GM19467 (cell line): ENCODE measurements around the gene UFL1.
"Not testable (repeated sequence)": the region's sequence is repeated elsewhere in the genome, so short reads cannot be mapped to it uniquely, and the experiment has no call there.

Experiments
- ATAC-seq: cut with Tn5 transposase; IDR thresholded peaks from one replicate; pipeline ENCODE4 v1.9.1; 2021; ENCODE audit warnings: mild to moderate bottlenecking, moderate library complexity; ENCODE audit not compliant: unreplicated experiment

Gene UFL1

GRCh38 chr6:96521644-96522464 lies at the start of gene UFL1:
Gene UFL1 (plus strand): TSS chr6:96521806. CDS start chr6:96521874, 68 bp downstream.
- peak; percentile 98 for ATAC-seq

DNA sequence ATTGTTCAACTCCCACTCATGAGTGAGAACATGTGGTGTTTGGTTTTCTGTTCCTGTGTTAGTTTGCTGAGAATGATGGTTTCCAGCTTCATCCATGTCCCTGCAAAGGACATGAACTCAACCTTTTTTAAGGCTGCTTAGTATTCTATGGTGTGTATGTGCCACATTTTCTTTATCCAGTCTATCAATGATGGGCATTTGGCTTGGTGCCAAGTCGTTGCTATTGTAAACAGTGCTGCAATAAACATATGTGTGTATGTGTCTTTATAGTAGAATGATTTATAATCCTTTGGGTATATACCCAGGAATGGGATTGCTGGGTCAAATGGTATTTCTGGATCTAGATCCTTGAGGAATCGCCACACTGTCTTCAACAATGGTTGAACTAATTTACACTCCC lies 49.3 kb upstream of the UFL1 start:
- ATAC-seq, result not testable (repeated sequence)

DNA sequence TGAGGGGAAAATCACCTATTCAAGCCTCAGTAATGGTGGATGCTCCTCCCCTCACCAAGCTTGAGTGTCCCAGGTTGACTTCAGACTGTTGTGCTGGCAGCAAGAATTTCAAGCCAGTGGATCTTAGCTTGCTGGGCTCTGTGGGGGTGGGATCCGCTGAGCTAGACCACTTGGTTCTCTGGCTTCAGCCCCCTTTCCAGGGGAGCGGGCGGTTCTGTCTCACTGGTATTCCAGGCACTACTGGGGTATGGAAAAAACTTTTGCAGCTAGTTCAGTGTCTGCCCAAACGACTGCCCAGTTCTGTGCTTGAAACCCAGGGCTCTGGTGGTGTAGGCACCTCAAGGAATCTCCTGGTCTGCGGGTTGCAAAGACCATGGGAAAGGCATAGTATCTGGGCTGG lies 42.9 kb upstream of the UFL1 start:
- no peak for ATAC-seq

GRCh38 chr6:96491926-96492325 lies 29.7 kb upstream of the UFL1 start:
- ATAC-seq, result no peak

GRCh38 chr6:96499781-96500180 lies 21.8 kb upstream of the UFL1 start:
- ATAC-seq, result no peak

DNA sequence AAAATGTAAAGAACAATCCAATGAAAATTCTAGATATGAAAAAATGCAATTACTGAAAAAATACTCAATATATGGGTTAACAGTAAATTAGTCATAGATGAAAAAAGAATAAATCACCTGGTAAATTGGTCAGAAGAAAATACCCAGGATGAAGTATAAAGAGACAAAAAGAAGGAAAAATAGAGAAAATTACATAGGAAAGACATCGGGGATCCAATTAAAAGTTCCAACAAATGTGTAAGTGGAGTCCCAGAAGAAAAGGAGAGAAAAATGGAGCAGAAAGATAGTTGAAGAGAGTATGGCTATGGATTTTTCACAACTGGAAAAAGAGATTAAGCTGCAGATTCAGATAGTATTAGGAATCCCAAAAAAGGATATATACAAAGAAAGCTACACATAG lies 18.7 kb upstream of the UFL1 start:
- no peak for ATAC-seq

DNA sequence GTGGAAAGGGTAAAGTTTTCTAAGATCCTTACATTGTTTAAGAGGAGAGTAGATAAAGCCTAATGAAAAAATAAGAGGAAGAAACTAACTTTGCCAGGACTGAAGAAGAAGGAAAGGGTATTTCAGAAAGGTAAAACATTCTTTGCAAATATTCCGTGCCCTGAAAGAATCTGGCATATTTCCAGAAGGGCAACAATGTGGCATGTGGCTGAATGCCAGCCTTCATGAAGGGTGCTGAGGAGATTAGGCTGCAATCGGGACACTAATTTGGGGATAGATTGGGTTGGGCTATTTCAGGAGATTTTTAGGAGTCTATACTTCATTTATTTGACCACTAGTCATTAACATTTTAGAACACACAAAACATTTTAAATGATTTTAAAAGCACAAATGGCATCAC lies 16.2 kb upstream of the UFL1 start:
- ATAC-seq, result no peak

- ATAC-seq, result no peak
Observed at GRCh38 chr6:96509281-96509680, 12.3 kb upstream of the UFL1 start.

DNA sequence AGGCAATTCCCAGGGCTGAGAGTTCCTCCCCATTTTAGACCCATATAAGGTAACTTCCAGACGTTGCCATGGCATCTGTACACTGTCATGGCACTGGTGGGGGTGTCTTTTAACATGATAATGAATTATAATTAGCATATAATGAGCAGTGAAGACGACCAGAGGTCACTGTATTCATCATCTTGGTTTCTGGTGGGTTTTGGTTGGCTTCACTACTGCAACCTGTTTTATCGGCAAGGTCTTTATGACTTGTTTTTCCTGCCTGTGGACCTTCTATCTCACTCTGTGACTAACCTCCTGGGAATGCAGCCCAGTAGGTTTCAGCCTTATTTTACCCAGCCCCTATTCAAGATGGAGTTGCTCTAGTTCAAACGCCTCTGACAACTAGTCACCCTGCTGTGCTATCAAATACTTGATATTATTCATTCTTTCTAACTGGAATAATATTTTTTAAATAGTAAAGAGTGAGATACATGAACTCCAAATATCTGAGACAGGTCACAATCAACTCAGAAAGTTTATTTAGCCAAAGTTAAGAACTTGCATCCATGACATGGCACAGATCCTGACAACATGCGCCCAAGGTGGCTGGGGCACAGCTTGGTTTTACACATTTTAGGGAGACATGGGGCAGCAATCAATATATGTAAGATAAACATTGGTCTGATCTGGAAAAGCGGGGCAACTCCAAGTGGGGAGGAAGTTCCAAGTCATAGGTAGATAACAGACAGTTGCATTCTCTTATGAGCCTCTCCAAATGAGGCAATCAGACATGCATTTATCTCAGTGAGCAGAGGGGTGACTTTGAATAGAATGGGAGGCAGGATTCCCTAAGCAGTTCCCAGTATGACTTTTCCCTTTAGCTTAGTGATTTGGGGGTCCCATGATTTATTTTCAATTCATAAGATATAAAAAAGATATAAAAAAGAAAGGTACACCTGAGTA lies 1.2 kb upstream of the UFL1 start:
- ATAC-seq, result no peak

DNA sequence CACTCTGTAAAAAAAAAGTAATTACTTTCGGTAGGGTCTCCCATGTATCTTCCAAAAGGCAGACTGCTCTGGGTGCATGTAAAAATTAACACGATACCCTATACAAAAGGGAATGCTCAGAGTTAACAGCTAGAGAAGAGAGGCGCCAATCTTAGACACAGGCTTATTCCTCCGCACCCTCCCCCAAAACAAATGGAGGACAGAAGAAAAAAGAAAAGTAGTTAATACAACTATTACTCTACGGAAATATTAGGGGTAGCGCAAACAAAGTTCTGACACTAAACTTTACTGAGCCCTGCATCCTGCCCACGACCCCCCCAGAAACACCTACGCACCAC lies 331 bp upstream of the UFL1 start:
- ATAC-seq, result no peak

DNA sequence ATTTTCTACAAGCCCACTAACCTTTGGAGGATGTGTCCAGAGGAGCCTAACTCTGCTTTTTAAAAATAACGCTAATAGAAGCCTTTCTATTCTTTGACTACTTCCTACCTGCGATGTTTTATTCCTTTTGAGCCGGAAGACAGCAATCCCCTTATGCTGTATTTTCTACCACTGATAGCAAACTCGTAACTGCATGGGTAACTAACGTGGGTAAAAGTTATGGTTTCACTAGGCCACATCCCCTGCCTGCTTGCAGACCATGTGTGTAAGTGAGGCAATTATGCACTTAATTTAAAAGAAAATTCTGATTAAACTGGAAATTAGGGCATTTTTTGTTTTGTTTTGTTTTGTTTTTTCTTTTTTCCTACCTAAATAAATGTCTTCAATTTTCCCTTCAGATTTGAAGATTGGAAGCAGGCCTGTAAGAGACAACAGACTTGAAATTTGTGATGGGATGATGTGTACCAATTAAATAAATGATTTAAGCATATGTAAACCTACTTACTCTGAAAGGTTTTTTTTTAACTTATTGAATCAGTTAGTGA lies 931 bp downstream of the UFL1 start:
- ATAC-seq, result peak; percentile 31

GRCh38 chr6:96528193-96528592 lies 6.6 kb downstream of the UFL1 start:
- no peak for ATAC-seq

DNA sequence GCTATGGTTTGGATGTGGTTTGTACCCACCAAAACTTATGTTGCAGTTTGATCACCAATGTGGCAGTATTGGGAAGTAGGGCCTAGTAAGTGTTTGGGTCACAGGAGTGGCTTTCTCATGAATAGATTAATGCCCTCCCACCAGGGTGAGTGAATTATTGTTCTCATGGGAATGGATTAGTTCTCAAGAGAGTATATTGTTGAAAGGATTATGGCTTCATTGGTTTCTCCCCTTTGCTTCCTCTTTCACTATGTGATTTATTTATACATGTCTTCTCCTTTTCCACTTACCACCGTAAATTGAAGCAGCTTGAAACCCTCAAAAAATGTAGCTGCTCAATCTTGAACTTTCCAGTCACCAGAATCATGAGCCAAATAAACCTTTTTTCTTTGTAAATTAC lies 10.8 kb downstream of the UFL1 start:
- ATAC-seq, result no peak

DNA sequence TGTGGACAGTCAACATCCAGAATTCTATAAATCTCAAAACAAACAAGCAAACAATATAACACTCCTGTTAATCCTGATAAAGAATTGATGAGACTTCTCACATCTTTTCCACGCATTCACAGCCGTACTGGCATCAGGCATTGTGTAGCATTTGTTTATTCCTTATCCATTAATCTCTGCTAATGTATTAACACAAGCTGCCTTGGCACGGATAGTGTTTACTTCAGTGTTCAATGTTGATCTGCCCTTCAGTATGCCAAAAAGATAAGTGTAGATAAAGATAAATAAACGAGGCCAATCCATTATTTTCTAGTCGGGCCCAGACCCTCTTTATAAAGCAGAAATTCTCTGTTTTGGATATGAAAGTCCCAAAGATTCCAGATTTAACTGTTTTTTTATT lies 16.1 kb downstream of the UFL1 start:
- ATAC-seq, result no peak

DNA sequence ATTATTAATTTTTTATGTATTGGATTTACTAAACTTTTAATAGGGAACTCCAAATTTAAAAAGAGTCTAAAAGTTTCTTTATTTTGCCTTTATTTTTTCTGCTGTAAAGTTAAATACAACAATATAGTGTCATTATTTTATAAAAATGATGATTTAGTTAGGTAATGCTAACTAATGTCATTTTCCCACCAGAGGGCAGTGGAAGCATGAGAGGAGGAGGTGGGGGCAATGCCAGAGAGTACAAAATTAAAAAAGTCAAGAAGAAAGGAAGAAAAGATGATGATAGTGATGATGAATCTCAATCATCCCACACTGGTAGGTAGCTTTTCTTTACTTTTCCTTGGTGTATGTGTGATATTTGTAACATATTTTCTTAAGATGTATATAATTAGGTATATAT lies 21.1 kb downstream of the UFL1 start:
- no peak for ATAC-seq

GRCh38 chr6:96545882-96546281 lies 24.3 kb downstream of the UFL1 start:
- ATAC-seq, result no peak

- no peak for ATAC-seq
Observed at GRCh38 chr6:96547654-96548053, 26.0 kb downstream of the UFL1 start.

GRCh38 chr6:96554558-96554957 lies 33.0 kb downstream of the UFL1 start:
- no peak for ATAC-seq

GRCh38 chr6:96559740-96560139 lies 38.1 kb downstream of the UFL1 start:
- ATAC-seq, result not testable (repeated sequence)

DNA sequence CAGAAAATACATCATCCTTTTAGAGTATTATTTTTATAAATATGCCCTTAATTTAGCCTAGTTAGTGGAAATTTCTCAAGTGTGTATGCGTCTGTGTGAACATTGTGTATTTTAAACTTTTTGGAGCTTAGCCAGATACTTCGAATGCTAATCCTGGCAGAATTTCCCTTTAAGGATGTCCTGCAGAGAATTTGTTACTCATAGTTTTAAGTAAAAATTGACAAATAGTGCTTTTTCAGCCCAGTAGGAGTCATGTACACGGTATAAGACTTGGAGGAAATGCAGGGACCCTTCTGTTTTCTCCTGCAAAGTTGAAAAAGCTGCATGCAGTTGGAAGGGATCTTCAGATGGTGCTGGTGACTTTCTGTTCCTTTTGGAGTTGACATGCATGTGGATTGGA lies 41.3 kb downstream of the UFL1 start, which contains the start of gene FHL5:
TSS of gene FHL5 (plus strand) at position 243 of the 400 bp plus-strand sequence. CDS start 40,486 bp downstream, outside the sequence.
- ATAC-seq, result no peak

DNA sequence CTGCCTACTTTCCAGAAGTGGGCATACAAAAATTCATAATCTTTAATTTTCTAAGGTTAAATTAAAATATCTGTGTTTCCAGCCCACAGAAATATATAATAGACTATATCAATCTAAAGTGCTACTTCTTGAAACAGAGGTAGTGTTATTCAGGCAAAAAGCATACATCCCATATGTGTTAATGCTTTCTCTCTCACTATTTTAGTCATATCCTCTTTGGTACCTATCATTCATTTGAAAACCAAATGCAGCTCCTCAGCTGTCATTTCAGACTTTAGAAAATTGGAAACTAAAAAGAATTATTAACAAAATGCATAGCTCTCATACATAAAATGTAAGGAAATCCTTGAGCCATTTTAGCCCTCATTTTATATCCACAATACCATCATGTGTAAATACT lies 42.2 kb downstream of the UFL1 start:
- peak; percentile 75 for ATAC-seq

DNA sequence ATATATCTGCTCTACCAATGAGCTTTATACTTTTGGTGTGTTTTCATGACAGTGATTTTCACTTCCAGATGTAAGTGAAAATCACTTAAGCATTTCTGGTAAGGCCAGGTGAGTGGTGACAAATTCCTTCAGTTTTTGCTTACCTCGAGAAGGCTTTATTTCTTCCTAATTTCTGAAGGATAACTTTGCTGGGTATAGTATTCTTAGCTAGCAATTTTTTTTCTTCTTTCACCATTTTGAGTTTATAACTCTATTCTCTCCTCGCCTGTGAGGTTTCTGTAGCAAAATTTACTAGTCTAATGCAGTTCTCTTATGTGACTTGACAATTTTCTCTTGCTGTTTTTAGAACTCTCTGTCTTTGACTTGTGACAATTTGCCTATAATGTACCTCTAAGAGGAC lies 48.4 kb downstream of the UFL1 start:
- no peak for ATAC-seq
